GM12891 (cell line): ENCODE measurements around the gene CACNA2D1.

Experiments used
- PAX5 ChIP-seq: IDR thresholded peaks from 2 replicates; pipeline ENCODE4 v1.6.1; 2011; ENCODE audit warnings: low read length, moderate library complexity, mild to moderate bottlenecking; ENCODE audit not compliant: insufficient read depth, severe bottlenecking
- POLR2A ChIP-seq: IDR thresholded peaks from 2 replicates; pipeline ENCODE4 v1.6.1; 2011; ENCODE audit warnings: low read depth, low read length, control low read depth
- POLR2AphosphoS5 ChIP-seq: IDR thresholded peaks from 2 replicates; pipeline ENCODE4 v1.6.1; 2011; ENCODE audit warnings: low read depth, low read length, control low read depth
- POU2F2 ChIP-seq: IDR thresholded peaks from 2 replicates; pipeline ENCODE4 v1.6.1; 2011; ENCODE audit warnings: low read depth, mild to moderate bottlenecking, control low read depth, low read length, moderate library complexity
- SPI1 ChIP-seq: IDR thresholded peaks from 2 replicates; pipeline ENCODE4 v1.6.1; 2011; ENCODE audit warnings: low read depth, low read length, control low read depth
- TAF1 ChIP-seq: IDR thresholded peaks from 2 replicates; pipeline ENCODE4 v1.6.1; 2011; ENCODE audit warnings: low read depth, low read length, control low read depth

GRCh38 chr7:82087099-82087498 is 356.5 kb downstream of the CACNA2D1 start:
- TF ChIP-seq POLR2AphosphoS5: no peak
- no peak for TF ChIP-seq POLR2A
- TF ChIP-seq TAF1: no peak
- TF ChIP-seq SPI1: no peak
- no peak for TF ChIP-seq POU2F2
- no peak for TF ChIP-seq PAX5
